SIG-M5 (cell line): ENCODE data around the gene ME3.

Source experiments
- DNase-seq: peaks from one replicate; lab custom pipeline; 2025; lab: John Stamatoyannopoulos, UW

The ME3 gene

GRCh38 chr11:86672007-86672621 lies at the start of gene ME3:
Gene ME3 (minus strand): TSS chr11:86672616.
- DNase-seq: no peak

- no peak for DNase-seq
Observed at GRCh38 chr11:86722006-86722405, 49.6 kb upstream of the ME3 start.

DNA sequence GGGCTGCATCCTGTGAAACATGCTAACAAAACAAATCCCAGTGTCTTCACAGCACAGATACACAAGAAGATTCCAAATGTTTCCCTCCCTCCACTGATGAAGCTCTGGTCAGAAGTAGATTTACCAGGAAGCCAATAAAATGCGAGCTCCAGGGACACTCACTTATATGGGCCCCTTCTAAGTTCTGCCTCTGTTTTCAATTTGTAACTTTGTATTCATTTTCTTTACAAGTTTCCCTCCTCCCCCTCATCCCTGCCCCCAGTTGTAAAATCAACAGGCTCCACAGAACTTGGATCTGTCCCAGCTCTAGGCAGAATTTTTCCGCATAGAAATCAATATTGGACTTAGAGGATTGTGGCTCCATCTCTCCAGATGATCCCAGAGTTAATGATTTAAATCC lies 48.1 kb upstream of the ME3 start:
- no peak for DNase-seq

GRCh38 chr11:86719781-86720463 lies 47.5 kb upstream of the ME3 start:
- no peak for DNase-seq

DNA sequence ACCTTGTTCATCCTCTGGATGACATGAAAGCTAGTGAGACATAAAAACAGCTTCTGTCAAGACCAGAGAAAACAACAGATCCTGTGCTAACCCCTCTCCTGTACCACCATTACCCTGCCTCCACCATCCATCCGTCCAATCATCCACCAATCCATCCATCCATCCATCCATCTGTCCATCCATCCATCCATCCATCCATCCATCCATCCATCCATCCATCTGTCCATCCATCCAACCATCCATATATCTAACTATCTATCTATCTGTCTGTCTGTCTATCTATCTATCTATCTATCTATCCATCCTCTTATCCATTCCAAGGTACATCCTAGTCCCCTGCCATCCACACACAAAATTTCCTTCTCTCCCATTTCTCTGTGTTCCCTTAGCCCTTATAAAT lies 46.6 kb upstream of the ME3 start:
- DNase-seq: no peak

GRCh38 chr11:86718521-86718920 lies 46.1 kb upstream of the ME3 start:
- no peak for DNase-seq

DNA sequence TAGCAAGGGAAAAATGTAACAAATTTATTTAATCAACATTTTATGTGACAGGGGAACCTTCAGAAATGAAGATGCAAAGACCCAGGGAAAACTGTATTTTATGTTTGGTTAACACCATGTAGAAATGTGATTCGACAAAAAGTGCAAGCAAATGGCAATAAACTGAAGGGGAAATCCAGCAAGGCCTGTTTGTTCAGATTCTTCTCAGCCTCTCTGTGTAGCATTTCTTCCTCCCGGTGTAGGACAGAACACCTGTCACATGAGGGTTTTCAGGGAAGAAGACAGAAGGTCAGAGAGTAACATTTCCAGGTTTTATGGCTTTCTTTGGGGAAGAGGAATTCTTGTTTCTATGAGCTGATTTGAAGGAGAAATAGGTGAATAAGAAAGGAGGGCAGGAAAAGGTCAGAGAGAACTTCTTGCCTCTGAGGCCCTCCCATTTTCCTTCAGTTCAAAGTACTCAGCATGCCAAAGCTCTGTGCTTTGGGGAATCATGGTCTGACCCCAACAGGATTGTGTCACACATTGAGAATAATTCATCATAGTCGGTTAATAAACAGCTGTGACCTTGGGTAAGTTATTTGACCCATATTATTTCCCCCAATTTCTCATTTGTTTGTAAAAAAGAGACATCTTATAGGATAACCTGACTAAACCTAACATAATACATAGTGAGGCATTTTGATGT lies 45.5 kb upstream of the ME3 start:
- DNase-seq: no peak

DNA sequence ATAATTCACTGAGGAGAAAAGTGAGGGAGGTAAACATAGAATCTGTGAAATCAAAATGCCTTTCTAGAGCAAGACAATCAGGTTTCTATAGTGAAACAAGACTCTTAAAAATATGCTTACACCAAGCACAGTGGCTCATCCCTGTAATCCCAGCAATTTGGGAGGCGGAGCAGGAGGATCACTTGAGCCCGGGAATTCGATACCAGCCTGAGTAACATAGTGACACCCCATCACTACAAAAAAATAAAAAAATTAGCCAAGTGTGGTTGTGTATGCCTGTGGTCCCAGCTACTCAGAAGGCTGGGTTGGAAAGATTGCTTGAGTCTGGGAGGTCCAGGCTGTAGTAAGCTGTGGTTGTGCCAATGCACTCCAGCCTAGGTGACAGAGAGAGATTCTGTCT lies 43.2 kb upstream of the ME3 start:
- no peak for DNase-seq

DNA sequence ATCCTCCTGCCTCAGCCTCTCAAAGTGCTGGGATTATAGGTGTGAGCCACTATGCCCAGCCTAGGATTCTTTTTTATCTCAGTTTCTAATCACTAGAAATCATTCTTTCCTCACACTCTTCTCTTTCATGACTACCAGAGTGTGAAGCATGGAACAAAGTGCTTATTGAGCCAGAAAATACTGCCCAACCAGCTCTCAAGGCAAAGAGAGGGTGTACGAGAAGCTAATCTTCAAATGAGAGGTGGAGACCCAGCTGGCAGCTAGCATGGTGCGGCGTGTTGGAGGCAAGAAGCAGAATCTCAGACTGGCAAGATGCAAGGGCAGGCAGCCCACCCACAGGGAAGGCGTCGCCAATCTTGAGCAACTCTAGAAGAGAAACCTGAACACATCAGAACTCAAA lies 41.1 kb upstream of the ME3 start:
- no peak for DNase-seq

DNA sequence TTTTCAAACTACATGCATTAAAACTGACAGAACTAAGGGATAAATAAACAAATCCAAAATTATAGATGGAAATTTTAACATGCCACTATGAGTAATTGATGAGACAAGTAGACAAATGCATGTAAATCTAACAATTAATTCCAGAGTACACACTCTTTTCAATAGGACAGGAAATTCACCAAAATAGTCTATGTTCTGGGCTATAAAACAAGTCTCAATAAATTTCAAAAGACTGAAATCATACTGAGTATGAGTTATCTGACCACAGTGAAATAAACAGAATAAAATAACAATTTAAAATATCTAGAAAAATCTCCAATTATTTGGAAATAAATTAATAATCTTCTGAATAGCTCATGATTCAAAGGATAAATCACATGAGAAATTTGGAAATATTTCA lies 38.5 kb upstream of the ME3 start:
- no peak for DNase-seq

DNA sequence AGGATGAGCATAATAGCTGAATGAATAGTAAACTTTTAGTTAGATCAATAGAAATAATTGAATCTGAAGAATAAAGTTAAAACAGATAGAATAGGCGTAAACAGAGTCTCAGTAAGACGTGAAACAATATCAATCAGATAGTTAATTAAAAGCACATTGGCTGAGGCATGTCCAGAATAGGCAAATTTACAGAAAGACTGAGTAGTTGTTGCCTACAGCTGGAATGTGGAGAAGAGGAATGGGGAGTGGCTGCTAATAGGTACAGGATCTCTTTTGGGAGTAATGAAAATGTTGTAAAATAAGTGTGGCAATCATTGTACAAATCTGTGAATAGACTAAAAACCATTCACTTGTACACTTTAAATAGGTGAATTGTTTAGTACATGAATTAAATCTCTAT lies 36.3 kb upstream of the ME3 start:
- no peak for DNase-seq

GRCh38 chr11:86706338-86707131 lies 34.1 kb upstream of the ME3 start:
- DNase-seq: no peak

DNA sequence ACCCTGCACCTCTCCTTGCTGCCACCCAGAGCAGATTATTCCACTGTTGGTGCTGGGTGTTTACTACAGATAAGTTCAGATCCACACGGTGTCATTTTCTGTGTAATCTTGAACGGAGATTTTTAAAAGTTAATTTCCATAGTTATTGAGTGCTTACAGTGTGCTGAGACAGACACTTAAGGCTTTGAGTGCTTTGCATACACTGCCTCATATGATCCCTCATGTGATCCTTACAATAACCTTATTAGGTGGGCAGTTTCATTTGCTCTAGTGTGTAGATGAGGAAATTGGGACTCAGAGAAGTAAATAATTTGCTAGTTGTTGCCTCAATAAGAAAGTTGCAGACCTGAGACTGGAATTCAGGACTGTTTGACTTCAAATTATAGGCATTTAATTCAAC lies 32.3 kb upstream of the ME3 start:
- DNase-seq: no peak

DNA sequence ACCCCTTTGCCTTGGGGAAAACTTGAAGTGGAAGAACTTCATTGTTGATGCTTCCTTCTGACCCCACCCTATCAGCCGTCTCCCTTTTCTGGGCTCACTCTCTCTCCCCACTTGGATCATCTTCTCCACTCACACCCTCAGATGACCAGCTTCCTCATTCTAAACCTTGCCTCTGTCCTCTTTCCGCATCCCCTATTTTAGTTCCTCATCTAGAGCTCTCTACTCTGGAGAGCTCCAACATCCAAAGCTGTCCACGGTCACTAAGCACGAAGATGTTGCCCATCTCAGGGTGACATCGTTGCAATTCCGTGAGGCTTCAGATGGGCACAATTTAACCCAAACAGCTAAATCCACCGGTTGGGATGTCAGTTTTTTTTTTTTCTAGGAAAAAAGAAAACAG lies 31.6 kb upstream of the ME3 start:
- no peak for DNase-seq

DNA sequence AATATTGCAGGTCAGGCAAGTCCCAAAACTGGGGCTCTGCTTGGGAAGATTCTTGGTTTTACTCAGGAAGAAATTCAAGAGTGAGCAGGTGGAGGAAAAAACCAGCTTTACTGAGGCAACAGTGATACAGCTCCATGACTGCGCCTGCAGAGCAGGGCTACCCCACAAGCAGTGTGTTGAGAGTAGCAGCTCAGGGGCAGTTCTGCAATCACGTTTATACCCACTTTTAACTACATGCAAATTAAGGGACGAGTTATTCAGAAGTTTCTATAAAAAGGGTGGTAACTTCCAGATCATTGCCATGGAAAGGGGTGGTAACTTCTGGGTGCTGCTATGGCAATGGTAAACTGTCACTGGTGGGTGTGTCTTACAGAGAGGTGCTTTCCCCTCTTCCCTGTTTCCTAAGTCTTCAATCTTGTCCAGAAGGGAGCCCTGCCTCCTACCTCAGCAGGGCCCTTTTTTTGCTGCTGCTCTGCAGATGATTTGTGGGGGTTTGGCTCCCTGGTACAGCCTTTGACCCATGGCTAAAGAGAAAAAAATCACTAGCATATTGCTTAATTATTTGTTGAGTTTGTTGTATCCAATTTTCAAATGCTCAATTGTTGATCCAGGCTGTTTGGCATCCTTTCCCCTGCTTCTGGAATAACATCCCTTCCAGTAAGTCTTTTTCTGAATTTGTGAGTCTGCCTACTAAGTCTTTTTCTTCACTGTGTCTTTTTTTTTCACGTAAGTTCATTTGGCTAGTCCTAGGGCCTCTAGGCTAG lies 30.0 kb upstream of the ME3 start:
- DNase-seq: no peak

GRCh38 chr11:86699040-86699791 lies 26.8 kb upstream of the ME3 start:
- DNase-seq: no peak

GRCh38 chr11:86698639-86699038 lies 26.2 kb upstream of the ME3 start:
- no peak for DNase-seq

- DNase-seq: no peak
Observed at GRCh38 chr11:86696451-86696850, 24.0 kb upstream of the ME3 start.

- no peak for DNase-seq
Observed at GRCh38 chr11:86696004-86696403, 23.6 kb upstream of the ME3 start.

DNA sequence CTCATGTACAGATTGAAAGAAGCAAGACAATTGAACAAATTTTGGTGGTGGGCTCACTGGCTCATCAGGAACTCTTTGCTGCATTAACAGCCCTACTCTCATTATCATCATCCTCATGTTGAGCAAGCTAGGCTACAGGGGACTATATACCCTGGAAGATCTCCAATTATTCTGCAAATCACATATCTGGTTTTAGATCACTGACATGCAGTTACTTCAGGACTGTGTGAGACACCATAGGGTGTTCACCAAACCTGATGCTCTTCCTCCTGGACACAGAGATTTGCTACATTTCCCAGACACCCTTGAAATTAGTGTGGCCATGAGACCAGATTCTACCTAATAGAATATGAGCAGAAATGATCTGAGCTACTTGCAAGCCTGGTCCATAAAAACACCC lies 23.0 kb upstream of the ME3 start:
- no peak for DNase-seq

GRCh38 chr11:86693518-86693917 lies 21.1 kb upstream of the ME3 start:
- no peak for DNase-seq
